WTC11 (cell line): ENCODE results near the gene TSPAN6. TPM values are rescaled to one million over a fixed set of nuclear protein-coding genes. Genes with fewer than 3 reads are reported as not detected.

Experiments used
- ATAC-seq: fragments of 200-7000 bp; cut with Tn5 transposase; 2 replicates; pipeline ENCODE4 v1.10.0; 2021; ENCODE audit warnings: mild to moderate bottlenecking, moderate library complexity
- CTCF ChIA-PET: fragments of 300-600 bp; sonication (Branson Sonifier 250); formaldehyde crosslinking; loops from one replicate; lab custom pipeline; 2021; ENCODE audit warnings: antibody characterized with exemption; lab: Charles Lee
- POLR2A ChIA-PET: fragments of 350-600 bp; sonication (Branson Sonifier 250); formaldehyde crosslinking; loops from one replicate; lab custom pipeline; 2021; ENCODE audit warnings: antibody characterized with exemption; lab: Charles Lee
- DNase-seq: peaks from one replicate; pipeline ENCODE4 v3.0.0; 2021; ENCODE audit warnings: low spot score
- H3K27ac Mint-ChIP-seq: 2 replicates; pipeline ENCODE4 v1.8.0; 2021; ENCODE audit warnings: mixed read lengths
- H3K27me3 Mint-ChIP-seq: 2 replicates; pipeline ENCODE4 v1.8.0; 2021; ENCODE audit warnings: low read depth, mild to moderate bottlenecking, moderate library complexity, mixed read lengths
- H3K36me3 Mint-ChIP-seq: 2 replicates; pipeline ENCODE4 v1.8.0; 2021; ENCODE audit warnings: mixed read lengths
- H3K4me1 Mint-ChIP-seq: 2 replicates; pipeline ENCODE4 v1.8.0; 2022; ENCODE audit warnings: mixed read lengths
- H3K4me3 Mint-ChIP-seq: 2 replicates; pipeline ENCODE4 v1.8.0; 2021; ENCODE audit warnings: mild to moderate bottlenecking, moderate library complexity, mixed read lengths
- H3K9me3 Mint-ChIP-seq: 2 replicates; pipeline ENCODE4 v1.8.0; 2021; ENCODE audit warnings: mixed read lengths
- E2F1 ChIP-seq: sonication (generic); formaldehyde crosslinking; IDR thresholded peaks from 2 replicates; pipeline ENCODE4 v1.8.0; 2022; ENCODE audit warnings: mild to moderate bottlenecking, missing genetic modification reagents
- E2F4 ChIP-seq: sonication (generic); formaldehyde crosslinking; IDR thresholded peaks from 2 replicates; pipeline ENCODE4 v1.8.1; 2022; ENCODE audit warnings: low read depth, mild to moderate bottlenecking, moderate library complexity, missing genetic modification reagents, borderline replicate concordance
- E2F5 ChIP-seq: sonication (generic); formaldehyde crosslinking; IDR thresholded peaks from 2 replicates; pipeline ENCODE4 v1.8.1; 2022; ENCODE audit warnings: mild to moderate bottlenecking, moderate library complexity, missing genetic modification reagents
- ESRRA ChIP-seq: sonication (generic); formaldehyde crosslinking; IDR thresholded peaks from 2 replicates; pipeline ENCODE4 v1.8.1; 2022; ENCODE audit warnings: mild to moderate bottlenecking, missing genetic modification reagents, borderline replicate concordance
- ETV6 ChIP-seq: sonication (generic); formaldehyde crosslinking; IDR thresholded peaks from 2 replicates; pipeline ENCODE4 v1.8.1; 2022; ENCODE audit warnings: mild to moderate bottlenecking, missing genetic modification reagents
- GABPB1 ChIP-seq: sonication (generic); formaldehyde crosslinking; IDR thresholded peaks from 2 replicates; pipeline ENCODE4 v1.8.1; 2023; ENCODE audit warnings: mild to moderate bottlenecking, missing genetic modification reagents
- HMGA2 ChIP-seq: fragments of 250-450 bp; sonication (Bioruptor Pico); IDR thresholded peaks from 2 replicates; pipeline ENCODE4 v1.4.0; 2021; ENCODE audit warnings: mild to moderate bottlenecking, moderate library complexity
- IRF1 ChIP-seq: sonication (generic); formaldehyde crosslinking; IDR thresholded peaks from 2 replicates; pipeline ENCODE4 v1.8.0; 2023; ENCODE audit warnings: missing genetic modification reagents
- JAZF1 ChIP-seq: fragments of 250-450 bp; sonication (Bioruptor Pico); IDR thresholded peaks from 2 replicates; pipeline ENCODE4 v1.9.0; 2021; ENCODE audit warnings: moderate library complexity, mild to moderate bottlenecking, inconsistent platforms
- KAT7 ChIP-seq: sonication (generic); formaldehyde crosslinking; IDR thresholded peaks from 2 replicates; pipeline ENCODE4 v1.8.1; 2023; ENCODE audit warnings: missing genetic modification reagents, mild to moderate bottlenecking, borderline replicate concordance
- NFYB ChIP-seq: sonication (generic); formaldehyde crosslinking; conservative IDR thresholded peaks from 2 replicates; pipeline ENCODE4 v1.8.0; 2022; ENCODE audit warnings: low read depth, missing genetic modification reagents
- NR3C1 ChIP-seq: sonication (generic); formaldehyde crosslinking; conservative IDR thresholded peaks from 2 replicates; pipeline ENCODE4 v1.8.1; 2023; ENCODE audit warnings: low read depth, mild to moderate bottlenecking, missing genetic modification reagents
- PREB ChIP-seq: sonication (generic); formaldehyde crosslinking; IDR thresholded peaks from 2 replicates; pipeline ENCODE4 v1.8.1; 2022; ENCODE audit warnings: mild to moderate bottlenecking, missing genetic modification reagents, moderate library complexity, borderline replicate concordance
- RORB ChIP-seq: fragments of 250-450 bp; sonication (Bioruptor Pico); IDR thresholded peaks from 2 replicates; pipeline ENCODE4 v1.9.0; 2021; ENCODE audit warnings: mild to moderate bottlenecking
- SOX15 ChIP-seq: fragments of 250-450 bp; sonication (Bioruptor Pico); IDR thresholded peaks from 2 replicates; pipeline ENCODE4 v1.9.0; 2021; ENCODE audit warnings: mild to moderate bottlenecking
- TEAD4 ChIP-seq: sonication (generic); formaldehyde crosslinking; IDR thresholded peaks from 2 replicates; pipeline ENCODE4 v1.8.0; 2022; ENCODE audit warnings: mild to moderate bottlenecking, missing genetic modification reagents
- TP53 ChIP-seq: sonication (generic); formaldehyde crosslinking; IDR thresholded peaks from 2 replicates; pipeline ENCODE4 v1.8.1; 2023; ENCODE audit warnings: mild to moderate bottlenecking, missing genetic modification reagents
- ZNF416 ChIP-seq: fragments of 250-450 bp; sonication (Bioruptor Pico); IDR thresholded peaks from 2 replicates; pipeline ENCODE4 v1.9.0; 2021; ENCODE audit warnings: mild to moderate bottlenecking, inconsistent platforms
- ZNF423 ChIP-seq: fragments of 250-450 bp; sonication (Bioruptor Pico); IDR thresholded peaks from 2 replicates; pipeline ENCODE4 v2.1.2; 2022; ENCODE audit warnings: mild to moderate bottlenecking, moderate library complexity
- ZNF512 ChIP-seq: sonication (generic); formaldehyde crosslinking; IDR thresholded peaks from 2 replicates; pipeline ENCODE4 v1.8.1; 2022; ENCODE audit warnings: missing genetic modification reagents, borderline replicate concordance
- total RNA-seq: library from RNA; stranded (reverse); gene quantifications from 3 replicates; pipeline ENCODE4 v1.2.3, GENCODE V29; 2021
- TF ChIP-seq, protein P1 (sequence below): fragments of 250-450 bp; sonication (Bioruptor Pico); IDR thresholded peaks from 2 replicates; pipeline ENCODE4 v1.9.0; 2021; ENCODE audit warnings: moderate library complexity, mild to moderate bottlenecking, inconsistent platforms, borderline replicate concordance
- TF ChIP-seq, protein P2 (sequence below): sonication (generic); formaldehyde crosslinking; IDR thresholded peaks from 2 replicates; pipeline ENCODE4 v1.8.0; 2022; ENCODE audit warnings: mild to moderate bottlenecking, missing genetic modification reagents

The TSPAN6 gene
- total RNA-seq, 1 experiment from 2014 or later: 47.0 TPM

DNA sequence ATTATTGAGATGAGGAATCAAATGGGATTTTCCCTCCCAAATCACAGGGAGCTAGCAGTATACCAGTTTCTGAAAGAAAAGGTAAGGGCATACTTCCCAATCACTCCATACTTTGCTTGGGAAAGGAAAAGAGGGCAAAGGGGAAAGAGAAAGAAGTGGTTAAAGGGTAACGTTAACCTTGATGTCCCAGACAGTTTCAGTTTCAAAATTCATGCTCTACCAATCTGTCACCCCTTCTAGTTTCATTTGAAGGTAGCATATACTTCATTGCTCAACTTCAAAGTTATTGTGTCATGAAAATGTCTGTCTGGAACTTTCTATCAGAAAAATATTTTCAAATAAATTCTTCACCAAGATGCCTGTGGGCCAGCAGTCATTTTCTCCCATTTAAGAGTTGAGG is 35.8 kb downstream of the TSPAN6 start:
- Mint-ChIP-seq H3K9me3 (no peaks in the 10 kb centered on the region), H3K4me3 (no peak overlapping the region), H3K36me3 (no peaks in the 10 kb centered on the region), H3K4me1 (peaks cover 38% of the 10 kb centered on the region), H3K27ac (no peak overlapping the region), H3K27me3 (no peaks in the 10 kb centered on the region)
- ChIA-PET POLR2A (no interaction called here), CTCF (no interaction called here)
- no peak for TF ChIP-seq NFYB (CRISPR knock-in tag)
- TF ChIP-seq, protein P1, sequence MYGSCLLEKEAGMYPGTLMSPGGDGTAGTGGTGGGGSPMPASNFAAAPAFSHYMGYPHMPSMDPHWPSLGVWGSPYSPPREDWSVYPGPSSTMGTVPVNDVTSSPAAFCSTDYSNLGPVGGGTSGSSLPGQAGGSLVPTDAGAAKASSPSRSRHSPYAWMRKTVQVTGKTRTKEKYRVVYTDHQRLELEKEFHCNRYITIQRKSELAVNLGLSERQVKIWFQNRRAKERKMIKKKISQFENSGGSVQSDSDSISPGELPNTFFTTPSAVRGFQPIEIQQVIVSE (CRISPR knock-in tag): no peak
- TF ChIP-seq NR3C1 (CRISPR knock-in tag): no peak
- TF ChIP-seq GABPB1: no peak
- no peak for TF ChIP-seq TEAD4 (CRISPR knock-in tag)
- no peak for TF ChIP-seq E2F1
- no peak for TF ChIP-seq ZNF416 (CRISPR knock-in tag)
- no peak for TF ChIP-seq SOX15 (CRISPR knock-in tag)
- no peak for TF ChIP-seq JAZF1 (CRISPR knock-in tag)
- TF ChIP-seq ZNF512 (CRISPR knock-in tag): no peak
- no peak for TF ChIP-seq RORB (CRISPR knock-in tag)
- no peak for TF ChIP-seq TP53 (CRISPR knock-in tag)
- TF ChIP-seq PREB (CRISPR knock-in tag): no peak
- TF ChIP-seq, protein P2, sequence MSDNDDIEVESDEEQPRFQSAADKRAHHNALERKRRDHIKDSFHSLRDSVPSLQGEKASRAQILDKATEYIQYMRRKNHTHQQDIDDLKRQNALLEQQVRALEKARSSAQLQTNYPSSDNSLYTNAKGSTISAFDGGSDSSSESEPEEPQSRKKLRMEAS: no peak
- TF ChIP-seq E2F5: no peak
- no peak for ATAC-seq
- DNase-seq: no peak

DNA sequence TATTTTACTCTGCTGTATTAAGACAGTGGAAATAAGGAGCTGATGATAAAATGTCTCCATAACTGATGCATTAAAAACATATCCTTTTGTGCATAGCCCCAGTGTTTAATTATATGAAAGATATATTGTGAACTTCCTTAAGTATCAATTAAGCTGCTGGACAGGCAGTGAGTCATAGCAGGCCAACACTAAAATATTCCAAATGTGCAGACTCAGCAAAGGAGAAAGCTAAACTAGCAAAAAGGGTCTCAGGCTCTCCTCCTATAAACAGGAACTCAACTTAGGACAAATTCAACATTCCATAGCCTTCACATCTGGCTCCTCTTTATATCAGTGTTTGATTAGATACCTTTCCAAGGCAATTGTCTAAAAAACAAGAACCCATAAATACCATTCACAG is 36.3 kb downstream of the TSPAN6 start:
- no peak overlapping the region for H3K27ac Mint-ChIP-seq
- H3K36me3 Mint-ChIP-seq: no peaks in the 10 kb centered on the region
- H3K4me1 Mint-ChIP-seq: peaks cover 42% of the 10 kb centered on the region
- ATAC-seq (no peak), DNase-seq (no peak)
- ChIA-PET CTCF (no interaction called here), POLR2A (no interaction called here)
- no peaks in the 10 kb centered on the region for H3K27me3 Mint-ChIP-seq
- TF ChIP-seq E2F4 (CRISPR knock-in tag) (no peak), HMGA2 (CRISPR knock-in tag) (no peak), KAT7 (CRISPR knock-in tag) (no peak), ZNF423 (CRISPR knock-in tag) (no peak), ESRRA (no peak), ETV6 (CRISPR knock-in tag) (no peak), IRF1 (no peak), NFYB (CRISPR knock-in tag) (no peak)
- no peak overlapping the region for H3K4me3 Mint-ChIP-seq
- H3K9me3 Mint-ChIP-seq: no peaks in the 10 kb centered on the region
